NCI-H510A (cell line): ENCODE measurements around the gene ARID4B.
"Not testable (repeated sequence)": the region's sequence is repeated elsewhere in the genome, so short reads cannot be mapped to it uniquely, and the experiment has no call there.

ENCODE experiments used
- DNase-seq: peaks from one replicate; lab custom pipeline; 2025; lab: John Stamatoyannopoulos, UW

Gene ARID4B

GRCh38 chr1:235270625-235271024 lies 57.4 kb downstream of the ARID4B start:
- no peak for DNase-seq

GRCh38 chr1:235269990-235270389 lies 58.0 kb downstream of the ARID4B start:
- not testable (repeated sequence) for DNase-seq

- no peak for DNase-seq
Measured at GRCh38 chr1:235268379-235269125, 59.4 kb downstream of the ARID4B start.

GRCh38 chr1:235266967-235267366 lies 61.0 kb downstream of the ARID4B start:
- no peak for DNase-seq

GRCh38 chr1:235266325-235266724 lies 61.7 kb downstream of the ARID4B start:
- no peak for DNase-seq

GRCh38 chr1:235265900-235266299 lies 62.1 kb downstream of the ARID4B start:
- no peak for DNase-seq

- no peak for DNase-seq
Measured at GRCh38 chr1:235264327-235264726, 63.7 kb downstream of the ARID4B start.

GRCh38 chr1:235262539-235262938 lies 65.4 kb downstream of the ARID4B start:
- no peak for DNase-seq

- no peak for DNase-seq
Measured at GRCh38 chr1:235261243-235261642, 66.7 kb downstream of the ARID4B start.

- DNase-seq: no peak
Measured at GRCh38 chr1:235259133-235259778, 68.7 kb downstream of the ARID4B start.

GRCh38 chr1:235258068-235258467 lies 69.9 kb downstream of the ARID4B start:
- DNase-seq: not testable (repeated sequence)

- DNase-seq: no peak
Measured at GRCh38 chr1:235254721-235255120, 73.3 kb downstream of the ARID4B start.

GRCh38 chr1:235253219-235253962 lies 74.6 kb downstream of the ARID4B start:
- DNase-seq: peak; percentile 40

GRCh38 chr1:235250430-235250829 lies 77.5 kb downstream of the ARID4B start:
- DNase-seq: no peak

- no peak for DNase-seq
Measured at GRCh38 chr1:235246022-235246948, 81.7 kb downstream of the ARID4B start.

GRCh38 chr1:235244974-235245592 lies 82.9 kb downstream of the ARID4B start:
- no peak for DNase-seq

- DNase-seq: no peak
Measured at GRCh38 chr1:235240960-235241359, 87.0 kb downstream of the ARID4B start.

GRCh38 chr1:235239851-235240250 lies 88.1 kb downstream of the ARID4B start:
- DNase-seq: no peak

GRCh38 chr1:235238558-235238957 lies 89.4 kb downstream of the ARID4B start:
- DNase-seq: no peak

- DNase-seq: no peak
Measured at GRCh38 chr1:235236128-235236527, 91.9 kb downstream of the ARID4B start.

GRCh38 chr1:235229868-235230267 lies 98.1 kb downstream of the ARID4B start:
- DNase-seq: no peak
